GM12878 (cell line): ENCODE results near the gene SMAD1.

Experiments
- CHD2 ChIP-seq: IDR thresholded peaks from 2 replicates; pipeline ENCODE4 v1.6.1; 2011; ENCODE audit warnings: low read depth, low read length, improper control_type of control experiment, borderline replicate concordance
- FOXM1 ChIP-seq: IDR thresholded peaks from 2 replicates; pipeline ENCODE4 v1.6.1; 2012; ENCODE audit warnings: low read depth, mild to moderate bottlenecking, inconsistent platforms, low read length, moderate library complexity
- IRF3 ChIP-seq: fragments of 450-650 bp; IDR thresholded peaks from 2 replicates; pipeline ENCODE4 v1.6.1; 2014; ENCODE audit warnings: mild to moderate bottlenecking
- NFIC ChIP-seq: IDR thresholded peaks from 2 replicates; pipeline ENCODE4 v1.6.1; 2012; ENCODE audit warnings: low read depth, mild to moderate bottlenecking, inconsistent platforms, low read length, moderate library complexity
- POLR2AphosphoS5 ChIP-seq: IDR thresholded peaks from 2 replicates; pipeline ENCODE4 v1.6.1; 2011; ENCODE audit warnings: mild to moderate bottlenecking, low read length, inconsistent platforms

DNA sequence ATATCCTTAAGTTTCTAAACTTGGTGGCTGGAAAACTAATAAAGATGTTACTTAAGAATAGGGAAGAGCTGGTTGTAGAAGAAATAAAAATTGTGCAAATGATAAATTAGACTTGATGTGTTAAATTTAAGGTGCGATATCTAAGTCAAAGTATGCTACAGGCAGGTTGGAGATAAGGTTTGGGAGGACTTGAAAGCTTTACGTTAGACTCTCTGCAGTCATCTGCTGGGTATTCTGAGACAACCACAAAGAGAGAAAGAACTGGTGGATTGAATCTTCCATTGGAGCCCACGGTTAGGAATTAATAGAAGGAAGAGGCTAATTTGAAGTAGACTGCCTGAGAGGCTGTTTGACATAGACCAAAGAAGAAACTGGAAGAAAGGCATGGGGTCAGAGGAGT is 7.9 kb downstream of the SMAD1 start:
- TF ChIP-seq NFIC (no peak), FOXM1 (no peak), IRF3 (no peak), POLR2AphosphoS5 (no peak), CHD2 (no peak)
